HepG2 (cell line): ENCODE results near the gene FGFR3.

ENCODE experiments used
- ATF6 ChIP-seq: sonication (generic); formaldehyde crosslinking; conservative IDR thresholded peaks from 2 replicates; pipeline ENCODE4 v1.4.0; 2020; ENCODE audit warnings: missing genetic modification reagents
- CTCF ChIP-seq: sonication (generic); formaldehyde crosslinking; IDR thresholded peaks from 2 replicates; pipeline ENCODE4 v1.5.0; 2020; ENCODE audit warnings: mild to moderate bottlenecking, missing genetic modification reagents, moderate library complexity
- IKZF1 ChIP-seq: fragments of 450-650 bp; IDR thresholded peaks from 2 replicates; pipeline ENCODE4 v1.7.1; 2016
- MAFK ChIP-seq, 2 experiments: IDR thresholded peaks in 1 of 2; conservative IDR thresholded peaks in 1 of 2; 2 replicates each; pipeline ENCODE4 v1.6.1; 2011; ENCODE audit warnings: improper control_type of control experiment in 2 of 2, low read length in 2 of 2
- MEIS1 ChIP-seq: sonication (generic); formaldehyde crosslinking; IDR thresholded peaks from 2 replicates; pipeline ENCODE4 v1.9.0; 2021; ENCODE audit warnings: mild to moderate bottlenecking, missing genetic modification reagents, moderate library complexity, borderline replicate concordance
- NFYB ChIP-seq: sonication (generic); formaldehyde crosslinking; IDR thresholded peaks from 2 replicates; pipeline ENCODE4 v1.4.0; 2020; ENCODE audit warnings: missing genetic modification reagents
- NFYC ChIP-seq: IDR thresholded peaks from 2 replicates; pipeline ENCODE4 v1.6.1; 2016; ENCODE audit warnings: missing genetic modification reagents, missing compliant biosample characterization
- TIGD3 ChIP-seq: sonication (generic); formaldehyde crosslinking; IDR thresholded peaks from 2 replicates; pipeline ENCODE4 v1.5.1; 2020; ENCODE audit warnings: mild to moderate bottlenecking, missing genetic modification reagents, borderline replicate concordance
- ZNF557 ChIP-seq: sonication (generic); formaldehyde crosslinking; IDR thresholded peaks from 2 replicates; pipeline ENCODE4 v1.4.0; 2020; ENCODE audit warnings: missing genetic modification reagents

- TF ChIP-seq IKZF1 (no peak), TIGD3 (CRISPR knock-in tag) (no peak), NFYC (no peak), NFYB (CRISPR knock-in tag) (no peak), ATF6 (CRISPR knock-in tag) (no peak), MEIS1 (CRISPR knock-in tag) (no peak), CTCF (CRISPR knock-in tag) (0 out of 2 replicates have a peak, but pooled peaks have one; percentile 30), ZNF557 (CRISPR knock-in tag) (no peak), MAFK (conservative IDR thresholded peaks at IDR 0.05 in 1 of 2, IDR thresholded peaks at IDR 0.05 in 1 of 2; ENCODE audit: low read length in 2 of 2) (no peak)
These were observed 2.5 kb downstream of the FGFR3 start for GRCh38 chr4:1795299-1796195.
